HG03354 (cell line): ENCODE measurements around the gene KCNH3.
"Not testable (repeated sequence)": the region's sequence is repeated elsewhere in the genome, so short reads cannot be mapped to it uniquely, and the experiment has no call there.

Experiments used
- ATAC-seq: cut with Tn5 transposase; IDR thresholded peaks from one replicate; pipeline ENCODE4 v1.9.1; 2021; ENCODE audit warnings: mild to moderate bottlenecking; ENCODE audit not compliant: unreplicated experiment, poor library complexity, severe bottlenecking

The KCNH3 gene

GRCh38 chr12:49538510-49539403 lies at the start of gene KCNH3:
Gene KCNH3, plus strand, starts transcription at chr12:49539030. Its CDS starts 387 bp downstream, at chr12:49539417.
- peak; percentile 63 for ATAC-seq

- ATAC-seq, result no peak
Measured at GRCh38 chr12:49489154-49489553, 49.7 kb upstream of the KCNH3 start.

- no peak for ATAC-seq
Measured at GRCh38 chr12:49489720-49490119, 49.1 kb upstream of the KCNH3 start.

- ATAC-seq, result no peak
Measured at GRCh38 chr12:49491823-49492222, 47.0 kb upstream of the KCNH3 start.

GRCh38 chr12:49493900-49494299 lies 44.9 kb upstream of the KCNH3 start:
- no peak for ATAC-seq

GRCh38 chr12:49496417-49497360 lies 42.1 kb upstream of the KCNH3 start:
- no peak for ATAC-seq

GRCh38 chr12:49501895-49502294 lies 36.9 kb upstream of the KCNH3 start:
- no peak for ATAC-seq

- no peak for ATAC-seq
Measured at GRCh38 chr12:49502590-49502989, 36.2 kb upstream of the KCNH3 start.

- ATAC-seq, result no peak
Measured at GRCh38 chr12:49503674-49504180, 35.1 kb upstream of the KCNH3 start.

GRCh38 chr12:49505672-49506071 lies 33.2 kb upstream of the KCNH3 start:
- no peak for ATAC-seq

- ATAC-seq, result no peak
Measured at GRCh38 chr12:49507139-49507538, 31.7 kb upstream of the KCNH3 start.

- ATAC-seq, result not testable (repeated sequence)
Measured at GRCh38 chr12:49509681-49510080, 29.1 kb upstream of the KCNH3 start.

- no peak for ATAC-seq
Measured at GRCh38 chr12:49511410-49511809, 27.4 kb upstream of the KCNH3 start.

- no peak for ATAC-seq
Measured at GRCh38 chr12:49512546-49512945, 26.3 kb upstream of the KCNH3 start.

GRCh38 chr12:49515266-49515665 lies 23.6 kb upstream of the KCNH3 start:
- no peak for ATAC-seq

GRCh38 chr12:49518914-49519573 lies 19.8 kb upstream of the KCNH3 start:
- ATAC-seq, result no peak

- no peak for ATAC-seq
Measured at GRCh38 chr12:49519574-49519936, 19.3 kb upstream of the KCNH3 start.

GRCh38 chr12:49521389-49521788 lies 17.4 kb upstream of the KCNH3 start:
- no peak for ATAC-seq

- ATAC-seq, result no peak
Measured at GRCh38 chr12:49524660-49525324, 14.0 kb upstream of the KCNH3 start.
